HFF-Myc (cell line): ENCODE data around the gene MLPH.

ENCODE experiments used
- DNase-seq: peaks from one replicate; pipeline ENCODE4 v3.0.0-alpha.2; 2011; ENCODE audit warnings: low read depth; ENCODE audit errors: extremely low read depth
- H3K4me3 ChIP-seq: replicated peaks from 2 replicates; pipeline ENCODE4 v1.5.1; 2011; ENCODE audit warnings: low read depth, mild to moderate bottlenecking, control low read depth, low read length
- CTCF ChIP-seq: IDR thresholded peaks from 2 replicates; pipeline ENCODE4 v1.5.1; 2012; ENCODE audit warnings: mild to moderate bottlenecking, low read depth, low read length, control low read depth; ENCODE audit errors: missing control alignments

The MLPH gene

DNA sequence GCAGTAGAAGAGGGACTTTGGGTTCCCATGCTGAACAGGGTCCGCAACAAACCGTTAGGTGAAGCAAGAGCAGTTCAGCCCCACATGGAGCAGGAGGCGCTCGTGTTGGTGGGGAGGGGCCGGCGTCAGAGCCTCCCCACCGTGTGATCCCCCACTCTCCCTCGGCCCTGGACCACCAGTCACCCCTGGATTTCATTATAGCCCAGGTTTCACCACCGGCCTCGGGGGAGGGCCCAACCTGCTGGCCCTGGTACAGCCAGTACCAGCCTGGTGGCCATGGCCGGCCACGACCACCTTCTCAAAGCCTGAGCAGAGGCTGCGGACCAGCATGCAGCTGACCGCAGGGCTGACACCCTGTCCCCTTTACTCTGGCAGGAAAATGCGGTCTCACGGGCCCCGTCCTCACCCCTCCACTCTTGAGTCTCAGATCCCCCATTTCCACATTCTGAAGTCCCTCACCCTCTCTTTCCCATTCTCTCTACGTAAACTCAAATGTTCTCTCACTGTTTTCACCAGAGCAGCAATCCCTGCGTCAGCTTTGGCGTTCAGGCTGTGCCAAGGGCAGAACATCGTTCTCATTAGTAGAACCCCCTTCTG is 8.6 kb downstream of the MLPH start:
- DNase-seq = no peak
- H3K4me3 ChIP-seq = no peak overlapping the region
- TF ChIP-seq CTCF = no peak

- no peak for TF ChIP-seq CTCF
- H3K4me3 ChIP-seq = no peak overlapping the region
- DNase-seq = no peak
These were observed 9.4 kb downstream of the MLPH start for GRCh38 chr2:237496428-237496827.

- TF ChIP-seq CTCF = no peak
- H3K4me3 ChIP-seq = no peak overlapping the region
- no peak for DNase-seq
These were observed 10.2 kb downstream of the MLPH start for GRCh38 chr2:237497009-237497837.

- DNase-seq = no peak
- no peak overlapping the region for H3K4me3 ChIP-seq
- TF ChIP-seq CTCF = no peak
These were observed 10.8 kb downstream of the MLPH start for GRCh38 chr2:237497838-237498186.

DNA sequence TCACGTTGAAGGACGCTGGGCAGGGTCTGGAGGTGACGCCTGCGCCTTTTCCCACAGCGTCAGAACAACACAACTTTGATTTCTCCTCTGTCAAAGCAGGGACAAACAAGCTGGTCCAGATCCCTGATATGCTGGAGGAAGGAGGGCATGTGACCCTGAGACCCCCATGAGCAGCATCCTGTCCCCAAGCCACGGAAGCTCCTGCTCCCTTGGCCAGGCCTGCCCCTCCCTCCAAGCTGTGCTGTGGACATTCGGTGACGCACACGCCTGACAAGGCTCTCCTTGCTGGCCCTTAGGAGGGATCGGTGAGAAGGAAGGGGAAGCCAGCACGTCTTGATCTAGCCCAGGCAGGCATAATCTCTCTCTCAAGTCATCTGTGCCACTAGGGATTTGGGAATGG is 11.3 kb downstream of the MLPH start:
- DNase-seq = no peak
- H3K4me3 ChIP-seq = no peak overlapping the region
- no peak for TF ChIP-seq CTCF

DNA sequence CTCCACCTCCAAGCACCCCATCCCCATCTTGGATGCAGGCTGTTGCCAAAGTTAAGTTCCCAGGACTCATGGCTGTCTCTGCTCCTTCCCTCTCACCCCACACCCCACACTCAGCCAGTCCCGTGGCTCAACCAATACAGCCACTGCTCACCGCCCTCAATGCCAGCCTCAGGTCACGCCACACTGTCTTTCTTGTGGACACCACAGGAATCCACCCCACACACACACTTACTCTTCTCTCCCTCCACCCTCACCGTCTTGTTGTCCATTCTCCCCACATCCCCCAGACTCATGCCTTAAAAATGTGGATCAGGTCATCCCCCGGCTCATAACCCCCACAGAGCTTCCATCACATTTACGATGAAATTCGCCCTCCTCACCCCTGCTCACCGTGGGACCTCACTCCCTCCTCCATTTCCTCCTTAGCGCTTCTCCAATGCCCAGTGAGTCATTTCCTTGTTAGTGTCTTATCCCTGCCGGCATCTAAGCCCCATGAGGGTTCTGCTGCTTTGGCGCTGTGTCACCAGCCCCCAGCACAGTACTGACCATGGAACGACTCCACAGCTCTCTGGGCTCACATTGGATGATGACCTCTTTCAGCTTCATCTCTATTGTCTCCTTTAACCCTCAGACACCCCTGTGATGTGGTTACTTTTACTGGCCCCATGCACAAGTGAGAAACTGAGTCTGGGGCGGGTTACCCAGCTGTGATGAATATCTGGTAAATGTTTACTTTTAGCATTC is 13.8 kb downstream of the MLPH start:
- H3K4me3 ChIP-seq = no peak overlapping the region
- TF ChIP-seq CTCF = no peak
- peak; percentile 96 for DNase-seq
